HG03432 (cell line): Measurements from ENCODE around the gene SRRM2.
"Not testable (repeated sequence)": the region's sequence is repeated elsewhere in the genome, so short reads cannot be mapped to it uniquely, and the experiment has no call there.

ENCODE experiments used
- ATAC-seq: cut with Tn5 transposase; IDR thresholded peaks from one replicate; pipeline ENCODE4 v1.9.1; 2021; ENCODE audit warnings: mild to moderate bottlenecking, moderate library complexity; ENCODE audit not compliant: unreplicated experiment

SRRM2 gene

GRCh38 chr16:2713985-2714774 is 38.3 kb upstream of the SRRM2 start:
- no peak for ATAC-seq

- no peak for ATAC-seq
Observed at GRCh38 chr16:2715064-2715463, 37.4 kb upstream of the SRRM2 start.

GRCh38 chr16:2715519-2715918 is 36.9 kb upstream of the SRRM2 start:
- ATAC-seq = no peak

- ATAC-seq = no peak
Observed at GRCh38 chr16:2715966-2716885, 36.2 kb upstream of the SRRM2 start.

GRCh38 chr16:2716948-2717347 is 35.5 kb upstream of the SRRM2 start:
- ATAC-seq = no peak

- ATAC-seq = no peak
Observed at GRCh38 chr16:2717383-2718263, 34.8 kb upstream of the SRRM2 start.

GRCh38 chr16:2719328-2720063 is 32.9 kb upstream of the SRRM2 start:
- no peak for ATAC-seq

- no peak for ATAC-seq
Observed at GRCh38 chr16:2720064-2720457, 32.4 kb upstream of the SRRM2 start, which contains the start of gene PRSS27. PRSS27 (minus strand) TSS chr16:2720224; CDS start chr16:2720160, 64 bp downstream.

GRCh38 chr16:2720719-2721633 is 31.5 kb upstream of the SRRM2 start:
- ATAC-seq = peak; percentile 86

GRCh38 chr16:2721634-2722173 is 30.7 kb upstream of the SRRM2 start:
- ATAC-seq = not testable (repeated sequence)

GRCh38 chr16:2724088-2724676 is 28.3 kb upstream of the SRRM2 start:
- no peak for ATAC-seq

- ATAC-seq = no peak
Observed at GRCh38 chr16:2724816-2725348, 27.6 kb upstream of the SRRM2 start.

- ATAC-seq = no peak
Observed at GRCh38 chr16:2726923-2727322, 25.5 kb upstream of the SRRM2 start.

- ATAC-seq = no peak
Observed at GRCh38 chr16:2728034-2728433, 24.4 kb upstream of the SRRM2 start.

GRCh38 chr16:2734844-2735515 is 17.5 kb upstream of the SRRM2 start:
- ATAC-seq = no peak

GRCh38 chr16:2736476-2737237 is 15.8 kb upstream of the SRRM2 start:
- no peak for ATAC-seq

GRCh38 chr16:2737238-2737605 is 15.2 kb upstream of the SRRM2 start:
- ATAC-seq = no peak
